ENCODE data around the gene ARHGAP44. TPM values are rescaled to one million over a fixed set of nuclear protein-coding genes. Genes with fewer than 3 reads are reported as not detected.

Gene ARHGAP44
- polyA plus RNA-seq, 6 donors from 2014 or later: 0.07 to 0.16 TPM; not detected in 4

DNA sequence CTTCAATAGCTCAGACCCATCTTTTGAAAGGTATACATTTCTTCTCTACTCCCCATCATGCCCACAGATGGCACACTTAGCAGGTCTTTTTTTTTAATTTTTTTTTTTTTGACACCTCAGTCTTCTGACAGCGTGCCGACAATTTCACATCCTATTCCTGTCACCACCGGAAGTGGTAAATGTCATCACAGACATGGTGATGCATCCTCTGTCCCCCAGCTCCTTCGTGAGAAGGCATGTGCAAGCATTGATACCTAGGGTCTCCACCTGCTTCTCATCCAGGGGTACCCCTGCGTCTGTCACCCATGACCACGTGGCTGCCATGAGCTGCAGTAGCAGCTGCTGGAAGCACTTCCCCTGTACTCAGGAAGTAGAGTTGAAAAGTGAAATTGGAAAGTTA lies 192.9 kb downstream of the ARHGAP44 start:
- Mint-ChIP-seq H3K36me3 (no peaks in the 10 kb centered on the region), H3K27ac (no peak overlapping the region), H3K4me1 (peaks cover 2 to 9% (median 5%) of the 10 kb centered on the region in 3 donors), H3K27me3 (peaks cover 10 to 25% (median 18%) of the 10 kb centered on the region in 3 donors), H3K9me3 (peaks cover 0 to 4% (median 0%) of the 10 kb centered on the region in 7 donors), H3K4me3 (no peak overlapping the region)
- peak in 1 of 2 donors; percentile 46 for ATAC-seq (ENCODE audit: low read depth in 2 of 2)
- DNase-seq: no peak

DNA sequence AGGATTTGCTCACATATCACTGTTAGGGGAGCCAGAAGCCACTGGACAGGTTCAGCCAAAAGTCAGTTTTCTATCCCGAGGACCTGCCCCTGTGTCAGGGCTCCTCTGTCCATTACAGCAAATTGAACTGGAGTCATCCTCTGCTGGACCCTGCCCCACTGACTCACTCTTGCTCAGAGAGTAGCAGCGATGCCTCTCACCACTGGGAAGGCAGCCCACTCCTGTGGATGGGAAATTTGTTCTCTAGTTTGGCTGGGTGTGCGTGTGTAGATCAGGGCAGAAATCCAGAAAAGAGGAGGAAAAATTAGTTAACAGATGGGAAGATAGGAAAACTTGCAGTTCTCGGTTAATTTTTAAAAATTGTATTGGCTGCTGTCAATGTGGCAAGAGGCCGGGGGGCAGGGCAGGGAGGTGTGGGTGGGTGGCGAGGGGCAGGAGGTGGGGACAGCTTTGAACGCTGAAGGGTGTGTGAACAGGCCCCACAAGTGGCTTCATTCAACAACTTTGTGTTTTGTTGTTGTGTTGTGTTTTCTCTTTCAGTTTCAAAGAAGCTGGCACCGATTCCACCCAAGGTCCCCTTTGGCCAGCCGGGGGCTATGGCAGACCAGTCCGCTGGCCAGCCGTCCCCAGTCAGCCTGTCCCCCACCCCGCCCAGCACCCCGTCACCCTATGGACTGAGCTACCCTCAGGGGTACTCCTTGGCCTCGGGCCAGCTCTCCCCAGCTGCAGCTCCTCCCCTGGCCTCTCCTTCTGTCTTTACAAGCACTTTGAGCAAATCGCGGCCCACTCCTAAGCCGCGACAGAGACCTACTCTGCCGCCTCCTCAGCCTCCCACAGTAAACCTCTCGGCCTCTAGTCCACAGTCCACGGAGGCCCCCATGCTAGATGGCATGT lies 194.9 kb downstream of the ARHGAP44 start:
- no peaks in the 10 kb centered on the region for H3K36me3 Mint-ChIP-seq
- ATAC-seq (ENCODE audit: low read depth in 2 of 2): no peak
- H3K9me3 Mint-ChIP-seq: peaks cover 0 to 4% (median 0%) of the 10 kb centered on the region in 7 donors
- no peak overlapping the region for H3K4me3 Mint-ChIP-seq
- no peak for DNase-seq
- peaks cover 0 to 11% (median 8%) of the 10 kb centered on the region in 3 donors for H3K27me3 Mint-ChIP-seq
- peak overlapping the region in 1 of 6 donors; percentile 79 for H3K27ac Mint-ChIP-seq
- peaks cover 13 to 29% (median 23%) of the 10 kb centered on the region in 3 donors for H3K4me1 Mint-ChIP-seq

DNA sequence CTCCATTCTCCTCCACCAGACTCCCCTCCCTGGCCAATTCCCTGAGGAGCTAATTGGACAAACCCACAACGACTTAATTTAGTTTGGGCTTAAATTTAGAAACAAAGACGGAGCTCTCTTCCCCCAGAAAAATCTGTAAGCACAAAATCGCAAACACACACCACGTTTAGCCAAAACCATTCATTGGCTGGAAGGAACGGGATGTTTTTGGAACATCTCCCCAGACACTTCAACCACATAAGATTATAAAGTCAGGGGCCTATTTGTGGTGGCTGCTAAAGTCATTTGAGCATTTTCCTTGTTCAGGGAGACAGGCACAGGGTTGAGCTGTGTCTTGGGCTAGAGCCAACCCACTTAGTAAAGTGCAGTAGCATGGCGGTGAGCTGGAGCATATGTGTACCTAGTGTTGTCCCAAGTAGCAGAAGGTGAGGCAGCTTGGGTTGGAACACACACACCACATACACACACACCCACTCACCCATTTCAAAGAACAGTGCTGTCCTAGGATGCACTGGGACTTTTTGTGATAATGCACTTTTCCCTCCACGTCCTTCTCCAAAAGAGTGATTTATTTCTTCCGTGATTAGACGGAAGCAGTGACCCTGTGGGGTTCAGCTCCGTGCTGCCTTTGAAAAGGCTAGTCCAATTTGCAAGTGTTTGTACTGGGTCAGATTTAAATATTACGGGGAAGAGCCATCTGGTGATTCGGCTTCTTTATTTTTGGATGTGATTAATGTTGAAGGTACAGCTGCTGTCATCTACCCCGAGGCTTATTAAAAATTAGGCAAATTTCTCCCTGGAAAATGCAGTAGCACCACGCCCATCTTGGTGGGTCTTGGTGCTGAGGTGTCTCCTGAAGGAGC lies 196.4 kb downstream of the ARHGAP44 start:
- no peak for ATAC-seq (ENCODE audit: low read depth in 2 of 2)
- Mint-ChIP-seq H3K27me3 (peaks cover 0 to 10% (median 5%) of the 10 kb centered on the region in 3 donors), H3K27ac (no peak overlapping the region), H3K4me3 (no peak overlapping the region), H3K4me1 (peaks cover 14 to 30% (median 30%) of the 10 kb centered on the region in 3 donors), H3K9me3 (peaks cover 0 to 4% (median 0%) of the 10 kb centered on the region in 7 donors), H3K36me3 (no peaks in the 10 kb centered on the region)
- no peak for DNase-seq

DNA sequence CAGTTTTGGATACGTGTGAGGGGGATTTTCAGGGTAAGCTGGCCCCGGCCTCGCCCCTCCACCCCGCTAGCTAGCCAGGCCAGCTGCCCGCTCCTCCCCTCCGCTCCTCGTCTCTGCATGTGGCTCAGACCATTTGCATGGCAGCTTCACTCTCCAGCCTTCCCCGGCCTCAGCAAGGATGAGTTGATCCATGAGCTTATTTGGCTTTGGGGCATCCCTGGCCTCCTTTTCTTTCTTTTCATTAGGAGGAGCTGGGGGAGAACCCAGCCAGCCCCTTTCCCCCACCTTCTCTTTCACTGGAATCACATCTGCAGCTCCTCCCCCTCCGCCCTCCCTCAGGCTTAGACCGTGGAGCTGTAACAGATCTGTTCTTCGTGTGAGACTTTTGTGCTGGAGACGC lies 197.8 kb downstream of the ARHGAP44 start:
- DNase-seq (no peak), ATAC-seq (ENCODE audit: low read depth in 2 of 2) (no peak)
- H3K9me3 Mint-ChIP-seq: peaks cover 0 to 4% (median 0%) of the 10 kb centered on the region in 7 donors
- H3K27me3 Mint-ChIP-seq: peaks cover 0 to 5% (median 5%) of the 10 kb centered on the region in 3 donors
- peaks cover 14 to 28% (median 27%) of the 10 kb centered on the region in 3 donors for H3K4me1 Mint-ChIP-seq
- peaks cover 0 to 7% of the 10 kb centered on the region in 2 donors for H3K36me3 Mint-ChIP-seq
- peak overlapping the region in 1 of 6 donors; percentile 21 for H3K27ac Mint-ChIP-seq
- no peak overlapping the region for H3K4me3 Mint-ChIP-seq

DNA sequence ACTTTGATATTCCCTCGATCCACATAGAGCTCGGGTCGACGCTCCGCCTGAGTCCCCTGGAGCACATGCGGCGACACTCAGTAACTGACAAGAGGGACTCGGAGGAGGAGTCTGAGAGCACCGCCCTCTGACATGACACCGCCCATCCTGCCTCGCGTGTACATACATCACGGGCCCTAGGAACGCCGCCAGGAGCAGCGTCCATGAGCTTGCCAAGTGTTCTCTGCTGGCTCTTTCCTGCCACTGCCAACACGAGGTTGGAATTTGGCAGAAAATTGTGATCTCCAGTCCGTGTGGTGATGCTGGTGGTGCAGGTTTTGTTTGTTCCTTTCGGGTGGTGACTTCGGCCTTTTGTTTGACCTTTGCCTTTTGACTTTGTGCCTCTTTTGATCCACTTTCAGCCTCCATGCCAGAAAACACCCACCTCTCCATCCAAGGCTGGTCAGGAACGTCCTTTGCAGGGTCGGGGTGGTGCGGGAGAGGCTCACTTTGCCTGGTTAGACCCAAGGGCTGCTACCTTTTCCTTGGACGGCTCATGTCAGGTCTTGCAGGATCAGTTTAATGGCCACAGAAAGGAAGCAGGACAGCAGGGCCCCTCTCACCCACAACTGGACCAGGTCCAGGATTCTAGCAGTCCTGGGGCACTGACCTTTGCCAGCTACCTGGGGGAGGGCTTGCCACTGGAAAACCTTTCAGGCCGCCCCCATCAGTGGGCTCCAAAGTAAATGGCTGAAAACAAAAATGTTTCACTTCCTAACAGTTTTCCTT lies 200.9 kb downstream of the ARHGAP44 start:
- peaks cover 14 to 25% (median 23%) of the 10 kb centered on the region in 3 donors for H3K4me1 Mint-ChIP-seq
- no peak overlapping the region for H3K4me3 Mint-ChIP-seq
- ATAC-seq (ENCODE audit: low read depth in 2 of 2): no peak
- H3K36me3 Mint-ChIP-seq: peaks cover 7 to 8% of the 10 kb centered on the region in 2 donors
- no peak for DNase-seq
- H3K27me3 Mint-ChIP-seq: no peaks in the 10 kb centered on the region
- H3K9me3 Mint-ChIP-seq: no peaks in the 10 kb centered on the region
- H3K27ac Mint-ChIP-seq: peak overlapping the region in 4 of 6 donors; percentile 15 to 90 (median 85)

DNA sequence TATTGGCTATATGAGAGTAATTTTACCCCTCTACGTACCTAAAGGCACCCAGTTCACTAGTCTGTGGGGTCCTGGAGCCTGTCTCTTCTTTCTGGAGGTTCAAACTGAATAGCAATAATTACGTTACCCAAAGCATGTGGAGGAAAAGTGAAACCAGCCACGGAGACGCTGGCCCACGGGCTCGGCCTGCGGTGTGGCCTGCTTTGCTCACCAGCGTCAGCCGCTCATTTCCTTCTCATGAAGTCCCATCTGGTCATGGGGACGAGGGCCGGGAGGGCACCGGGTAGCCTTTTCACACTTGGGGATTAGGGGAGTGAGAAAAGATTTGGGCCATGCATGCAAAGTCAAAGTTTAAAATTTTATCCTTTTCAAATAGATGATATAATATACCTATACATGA lies 201.6 kb downstream of the ARHGAP44 start:
- Mint-ChIP-seq H3K9me3 (no peaks in the 10 kb centered on the region), H3K27ac (peak overlapping the region in 2 of 6 donors; percentile 15 to 70), H3K4me3 (no peak overlapping the region), H3K27me3 (no peaks in the 10 kb centered on the region), H3K4me1 (peaks cover 14 to 25% (median 23%) of the 10 kb centered on the region in 3 donors), H3K36me3 (peaks cover 7 to 12% of the 10 kb centered on the region in 2 donors)
- ATAC-seq (ENCODE audit: low read depth in 2 of 2) (no peak), DNase-seq (no peak)

DNA sequence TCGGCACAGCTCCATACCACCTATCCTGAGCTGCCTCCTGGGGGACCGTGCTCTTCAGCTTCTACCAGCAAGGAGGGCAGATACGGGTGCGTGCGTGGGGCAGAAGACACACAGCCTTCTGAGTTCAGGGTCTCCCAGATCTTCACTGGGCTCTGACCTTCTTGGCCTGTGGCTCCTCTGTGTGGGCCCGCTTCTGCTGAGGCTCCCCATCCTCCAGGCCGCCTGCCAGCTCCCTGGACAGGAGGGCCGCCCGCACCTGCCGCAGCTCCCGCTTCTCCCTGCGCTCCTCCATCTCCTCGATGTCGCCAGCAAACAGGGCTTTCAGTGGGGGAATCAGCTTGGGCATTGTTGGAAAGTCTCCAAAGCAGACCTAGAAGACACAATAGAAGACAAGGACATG lies 203.4 kb downstream of the ARHGAP44 start:
- peaks cover 10 to 22% of the 10 kb centered on the region in 2 donors for H3K36me3 Mint-ChIP-seq
- no peaks in the 10 kb centered on the region for H3K27me3 Mint-ChIP-seq
- no peak for ATAC-seq (ENCODE audit: low read depth in 2 of 2)

DNA sequence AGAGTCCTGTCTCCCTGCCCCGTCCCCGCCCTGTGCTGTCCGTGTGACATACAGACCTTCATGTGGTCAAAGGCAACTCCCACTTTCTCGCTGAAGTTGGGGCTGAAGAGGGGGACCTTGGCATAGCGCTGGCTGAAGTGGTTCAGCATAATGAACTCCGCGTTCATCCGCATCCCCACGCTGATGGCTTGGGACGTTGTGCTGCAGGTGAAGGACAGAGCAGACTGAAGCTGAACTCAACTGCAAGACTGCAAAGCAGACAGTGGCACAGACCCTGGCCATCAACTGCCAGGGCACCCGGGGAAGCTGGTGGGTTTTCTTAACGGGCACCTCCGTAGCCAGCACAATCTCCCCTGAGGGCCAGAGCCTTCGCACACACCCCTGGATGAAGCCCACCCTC lies 204.3 kb downstream of the ARHGAP44 start:
- peaks cover 4 to 13% (median 7%) of the 10 kb centered on the region in 3 donors for H3K4me1 Mint-ChIP-seq
- no peak overlapping the region for H3K27ac Mint-ChIP-seq
- ATAC-seq (ENCODE audit: low read depth in 2 of 2) (no peak), DNase-seq (no peak)
- peaks cover 12 to 25% of the 10 kb centered on the region in 2 donors for H3K36me3 Mint-ChIP-seq
- no peaks in the 10 kb centered on the region for H3K9me3 Mint-ChIP-seq
- no peaks in the 10 kb centered on the region for H3K27me3 Mint-ChIP-seq
- no peak overlapping the region for H3K4me3 Mint-ChIP-seq

More for the DNA sequence above, 203.4 kb downstream of the ARHGAP44 start:
- H3K9me3 Mint-ChIP-seq: no peaks in the 10 kb centered on the region
- H3K4me1 Mint-ChIP-seq: peaks cover 8 to 23% (median 17%) of the 10 kb centered on the region in 3 donors
- DNase-seq: no peak
- H3K27ac Mint-ChIP-seq: peak overlapping the region in 2 of 6 donors; percentile 64 to 87
- H3K4me3 Mint-ChIP-seq: no peak overlapping the region

DNA sequence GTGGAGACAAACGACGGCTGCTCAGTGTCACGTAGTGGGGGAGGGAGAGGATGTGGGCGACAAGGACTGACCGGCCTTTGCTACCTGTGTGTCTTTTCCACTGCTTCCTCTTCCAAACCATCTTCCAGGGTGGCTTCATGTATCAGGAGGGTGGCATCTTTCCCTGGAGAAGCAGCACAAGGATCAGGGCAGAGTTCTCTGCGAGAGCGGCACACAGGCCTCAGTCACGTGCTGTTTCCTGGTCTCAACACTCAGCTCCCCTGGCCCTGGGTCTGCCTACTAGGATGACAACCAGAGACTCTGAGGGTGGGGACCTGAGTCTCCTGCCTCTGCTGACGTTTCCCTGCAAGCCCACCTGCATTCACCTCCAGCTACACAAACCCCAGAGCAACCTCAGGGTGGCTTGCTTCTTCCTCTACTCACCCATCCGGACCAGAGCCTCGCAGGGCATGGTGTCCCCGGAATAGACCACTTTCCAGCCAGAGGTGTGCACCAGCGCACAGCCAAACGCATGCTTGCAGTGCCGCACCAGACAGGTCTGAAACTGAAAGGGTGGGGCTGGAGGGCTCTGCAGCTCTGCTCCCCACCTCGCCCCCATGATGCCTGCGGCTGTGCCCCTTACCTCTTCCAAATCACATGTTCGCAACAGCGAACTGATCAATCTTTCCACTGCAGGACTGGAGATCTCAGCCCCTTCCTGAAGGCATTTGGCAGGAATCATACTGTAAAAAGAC lies 205.2 kb downstream of the ARHGAP44 start:
- ATAC-seq (ENCODE audit: low read depth in 2 of 2) (no peak), DNase-seq (no peak)
- H3K4me3 Mint-ChIP-seq: peak overlapping the region in 1 of 8 donors; percentile 7
- H3K9me3 Mint-ChIP-seq: no peaks in the 10 kb centered on the region
- peaks cover 0 to 4% (median 0%) of the 10 kb centered on the region in 3 donors for H3K4me1 Mint-ChIP-seq
- peak overlapping the region in 1 of 6 donors; percentile 44 for H3K27ac Mint-ChIP-seq
- H3K36me3 Mint-ChIP-seq: peaks cover 12 to 25% of the 10 kb centered on the region in 2 donors
- H3K27me3 Mint-ChIP-seq: no peaks in the 10 kb centered on the region

DNA sequence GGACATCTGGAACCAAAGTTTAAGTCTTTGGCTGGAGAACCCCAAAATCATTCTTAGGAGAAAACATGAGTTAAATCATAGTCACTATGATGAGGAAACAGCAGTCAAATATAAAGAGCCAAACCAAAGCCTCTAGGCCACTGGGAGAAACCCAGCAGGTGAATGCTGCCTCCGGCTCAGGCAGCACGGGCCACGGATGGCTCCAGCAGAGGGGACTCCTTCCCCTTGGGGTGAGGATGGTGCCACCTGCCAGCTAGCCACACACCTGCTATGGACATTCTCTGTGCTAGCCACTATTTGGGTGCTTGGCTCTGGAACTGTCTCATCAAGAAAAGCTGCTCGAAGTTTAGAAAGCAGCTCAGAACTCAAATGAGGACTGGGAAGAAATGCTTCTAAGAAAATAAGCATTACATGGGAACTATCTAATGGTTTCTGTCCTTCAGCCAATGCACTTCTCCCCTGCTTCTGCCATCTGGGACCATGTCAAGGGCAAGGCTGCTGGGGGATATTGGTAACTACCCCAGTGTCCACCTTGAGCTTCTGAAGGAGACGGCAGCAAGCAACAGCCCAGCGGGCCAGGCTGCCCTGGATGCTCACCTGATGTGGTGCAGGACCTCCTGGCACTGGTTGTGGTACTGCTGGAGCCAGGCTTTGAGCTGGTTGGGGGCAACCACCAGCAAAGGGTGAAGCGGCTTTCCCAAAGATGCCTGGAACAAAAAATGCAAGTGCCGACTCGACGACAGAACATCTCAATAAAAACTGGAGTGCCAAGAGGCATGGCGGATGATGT lies 206.0 kb downstream of the ARHGAP44 start:
- H3K9me3 Mint-ChIP-seq: no peaks in the 10 kb centered on the region
- no peak for ATAC-seq (ENCODE audit: low read depth in 2 of 2)
- no peak for DNase-seq
- no peaks in the 10 kb centered on the region for H3K27me3 Mint-ChIP-seq
- no peak overlapping the region for H3K4me3 Mint-ChIP-seq
- H3K27ac Mint-ChIP-seq: peak overlapping the region in 1 of 6 donors; percentile 44
- peaks cover 12 to 25% of the 10 kb centered on the region in 2 donors for H3K36me3 Mint-ChIP-seq
- H3K4me1 Mint-ChIP-seq: no peaks in the 10 kb centered on the region

DNA sequence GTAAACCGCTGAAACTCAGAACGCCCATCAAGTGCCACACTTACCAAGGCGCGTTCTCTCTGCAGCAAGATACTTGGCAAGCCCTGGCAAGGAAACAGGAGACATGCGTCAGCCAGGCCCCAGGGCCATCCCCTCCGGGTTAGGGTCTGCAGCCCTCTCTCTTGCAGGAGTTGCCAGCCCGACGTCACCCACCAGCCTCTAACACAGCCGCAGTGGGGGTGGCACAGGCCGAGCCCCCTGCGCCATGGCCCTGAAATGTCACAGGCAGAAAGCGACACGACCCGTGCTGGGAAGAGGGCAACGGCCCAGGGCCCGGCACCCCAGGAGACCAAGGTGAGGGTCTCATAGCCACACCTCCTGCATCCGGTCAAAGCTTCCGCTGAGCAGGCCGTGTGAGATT lies 206.6 kb downstream of the ARHGAP44 start:
- Mint-ChIP-seq H3K36me3 (peaks cover 12 to 25% of the 10 kb centered on the region in 2 donors), H3K27ac (peak overlapping the region in 1 of 6 donors; percentile 41), H3K4me3 (no peak overlapping the region), H3K9me3 (no peaks in the 10 kb centered on the region), H3K27me3 (no peaks in the 10 kb centered on the region), H3K4me1 (no peaks in the 10 kb centered on the region)
- no peak for DNase-seq
- ATAC-seq (ENCODE audit: low read depth in 2 of 2): no peak
